Large intestine (tissue), 3 donors: ENCODE measurements around the gene TBXAS1. TPM values are rescaled to one million over a fixed set of nuclear protein-coding genes. Genes with fewer than 3 reads are reported as not detected.
"Not testable (repeated sequence)": the region's sequence is repeated elsewhere in the genome, so short reads cannot be mapped to it uniquely, and the experiment has no call there.

Experiments used
- DNase-seq, 2 donors: peaks; one replicate each; pipeline versions ENCODE4 v3.0.0 to v3.0.0-alpha.2; 2013
- H3K27ac ChIP-seq: one replicate; pipeline ENCODE4 v1.5.1; 2013; ENCODE audit warnings: low read length
- H3K27me3 ChIP-seq: 2 replicates; pipeline ENCODE4 v1.6.1; 2013; ENCODE audit warnings: low read length; ENCODE audit not compliant: control insufficient read depth, insufficient read depth
- H3K36me3 ChIP-seq: 2 replicates; pipeline ENCODE4 v1.6.1; 2013; ENCODE audit warnings: low read length; ENCODE audit not compliant: control insufficient read depth, insufficient read depth
- H3K4me1 ChIP-seq: one replicate; pipeline ENCODE4 v1.6.1; 2013; ENCODE audit warnings: low read length; ENCODE audit not compliant: control insufficient read depth, insufficient read depth
- H3K4me3 ChIP-seq: one replicate; pipeline ENCODE4 v1.5.1; 2013; ENCODE audit warnings: low read length
- H3K9me3 ChIP-seq: one replicate; pipeline ENCODE4 v1.6.1; 2013; ENCODE audit warnings: mild to moderate bottlenecking, low read depth, low read length, moderate library complexity; ENCODE audit not compliant: control insufficient read depth
- WGBS: methylation state at CpG from one replicate; pipeline ENCODE4 v1.1.5; 2013; ENCODE audit warnings: low lambda C conversion rate; ENCODE audit not compliant: insufficient coverage; 5-methylcytosine and 5-hydroxymethylcytosine counted together
- polyA plus RNA-seq: library from polyadenylated mRNA; unstranded; fragments of 120-200 nt; gene quantifications from one replicate; pipeline ENCODE4 v1.2.1, GENCODE V29; 2013

The TBXAS1 gene
- polyA plus RNA-seq, 1 donor, result 9.6 TPM

DNA sequence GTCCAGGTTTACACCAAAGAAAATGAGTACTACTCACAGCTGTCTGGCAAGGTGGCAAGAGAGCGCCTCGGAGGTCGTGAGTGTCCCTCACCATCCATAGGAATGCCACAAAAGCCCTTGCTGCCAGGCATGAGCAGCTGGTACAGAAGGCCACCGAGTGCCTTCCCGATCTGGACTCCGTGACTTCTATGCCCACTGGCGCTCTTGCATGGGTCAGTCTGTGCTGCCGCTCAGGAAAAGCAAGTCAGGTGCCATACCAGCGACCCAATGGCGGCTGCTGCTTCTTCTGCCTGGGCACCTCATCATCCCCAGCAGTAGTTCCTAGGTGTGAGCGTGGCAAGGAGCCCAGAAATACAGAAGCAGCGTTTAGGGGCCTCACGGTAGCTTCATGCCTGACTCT lies 11.7 kb downstream of the TBXAS1 start:
- Histone ChIP-seq H3K27ac (no peak overlapping the region), H3K36me3 (no peaks in the 10 kb centered on the region), H3K4me3 (no peak overlapping the region), H3K4me1 (no peaks in the 10 kb centered on the region), H3K9me3 (no peaks in the 10 kb centered on the region), H3K27me3 (no peaks in the 10 kb centered on the region)
- WGBS, result no CpG with 5 or more reads among the region's 13 CpGs
- DNase-seq, result no peak

DNA sequence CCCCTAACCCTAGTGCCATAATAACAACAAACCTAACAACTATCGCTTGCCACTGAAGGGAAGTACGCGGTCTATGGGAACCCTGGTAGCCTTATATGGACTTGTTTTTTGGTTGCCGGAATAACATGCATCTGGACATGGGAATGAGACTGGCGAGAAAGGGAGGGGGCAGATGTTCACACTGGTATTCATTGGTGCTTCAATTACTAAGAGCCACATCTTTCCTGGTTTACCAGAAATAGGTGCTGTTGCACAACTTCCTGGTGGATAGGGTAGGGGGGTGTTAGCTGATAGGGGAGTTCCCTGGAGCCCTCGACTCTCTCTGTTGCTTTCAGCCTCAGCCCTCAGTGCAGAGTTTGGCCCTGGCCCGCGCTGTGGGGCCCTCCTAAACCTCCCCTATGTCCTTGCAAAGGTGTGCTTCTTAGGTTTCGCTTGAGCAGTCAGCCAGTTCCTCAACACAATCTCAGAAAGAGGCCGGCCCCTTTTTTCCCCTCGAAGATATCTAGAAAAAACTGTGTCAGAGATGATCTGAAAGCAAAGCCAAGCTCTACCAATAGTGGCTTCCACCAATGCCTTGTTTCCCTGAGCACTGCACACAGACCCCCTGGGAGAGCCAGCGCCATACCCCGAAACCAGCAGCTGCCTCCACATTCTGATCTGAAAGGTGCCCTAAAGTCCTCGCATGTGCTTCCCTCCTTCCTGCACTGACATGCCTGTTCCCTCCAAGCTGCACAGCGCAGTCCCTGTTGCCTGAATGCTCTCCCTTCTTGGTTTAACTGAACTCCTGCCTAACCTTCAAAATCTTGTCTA lies 13.5 kb downstream of the TBXAS1 start:
- no peak for DNase-seq
- Histone ChIP-seq H3K27ac (no peak overlapping the region), H3K9me3 (no peaks in the 10 kb centered on the region), H3K4me3 (no peak overlapping the region), H3K36me3 (no peaks in the 10 kb centered on the region), H3K4me1 (no peaks in the 10 kb centered on the region), H3K27me3 (no peaks in the 10 kb centered on the region)
- WGBS, result 100% methylated on average over 1 of the region's 15 CpGs

DNA sequence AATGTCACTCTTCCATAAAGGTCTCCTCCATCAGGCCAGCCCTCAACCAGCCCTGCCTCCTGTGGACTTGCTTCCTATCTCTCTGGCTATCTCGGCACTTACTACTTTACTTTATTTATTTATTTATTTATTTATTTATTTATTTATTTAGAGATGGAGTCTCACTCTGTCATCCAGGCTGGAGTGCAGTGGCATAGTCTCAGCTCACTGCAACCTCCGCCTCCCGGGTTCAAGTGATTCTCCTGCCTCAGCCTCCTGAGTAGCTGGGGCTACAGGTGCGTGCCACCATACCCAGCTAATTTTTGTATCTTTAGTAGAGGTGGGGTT lies 14.1 kb downstream of the TBXAS1 start:
- not testable (repeated sequence) for H3K4me3 ChIP-seq, H3K27ac ChIP-seq, H3K27me3 ChIP-seq, H3K36me3 ChIP-seq, H3K9me3 ChIP-seq, H3K4me1 ChIP-seq, DNase-seq
- WGBS, result no CpG with 5 or more reads among the region's 4 CpGs

DNA sequence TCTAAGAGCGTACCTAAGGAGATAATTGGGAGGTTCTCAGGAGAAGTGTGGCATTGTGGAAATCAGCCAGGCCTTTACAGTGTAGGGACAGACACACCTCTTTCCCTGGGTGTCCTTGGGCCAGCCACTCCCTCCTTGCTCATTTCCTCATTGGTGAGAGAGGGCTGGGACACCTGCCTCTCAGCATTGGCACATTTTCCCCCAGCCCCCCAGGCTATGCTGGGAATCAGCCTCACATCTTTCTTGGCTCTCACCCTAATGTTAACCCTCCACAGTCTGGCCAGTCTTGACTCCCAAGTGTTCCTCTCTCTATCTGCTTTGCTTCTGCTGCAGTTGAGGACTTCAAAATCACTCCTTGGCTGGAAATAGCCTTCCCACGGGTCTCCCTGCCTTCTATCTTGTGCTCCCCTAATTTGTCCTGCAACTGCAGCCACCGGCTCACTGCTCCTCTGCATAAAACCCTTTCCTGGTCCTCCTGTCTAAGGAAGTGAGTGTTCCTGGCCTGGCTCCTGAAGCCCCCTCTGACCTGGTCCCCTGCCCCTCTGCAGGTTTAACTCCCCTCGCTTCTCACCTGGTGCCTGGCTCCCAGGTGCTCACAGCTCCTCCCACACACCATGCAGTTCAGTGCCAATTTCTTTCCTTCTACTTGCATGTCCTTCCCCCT lies 15.8 kb downstream of the TBXAS1 start:
- no peak overlapping the region for H3K27ac ChIP-seq
- no peak for DNase-seq
- WGBS, result no CpG with 5 or more reads among the region's 4 CpGs

DNA sequence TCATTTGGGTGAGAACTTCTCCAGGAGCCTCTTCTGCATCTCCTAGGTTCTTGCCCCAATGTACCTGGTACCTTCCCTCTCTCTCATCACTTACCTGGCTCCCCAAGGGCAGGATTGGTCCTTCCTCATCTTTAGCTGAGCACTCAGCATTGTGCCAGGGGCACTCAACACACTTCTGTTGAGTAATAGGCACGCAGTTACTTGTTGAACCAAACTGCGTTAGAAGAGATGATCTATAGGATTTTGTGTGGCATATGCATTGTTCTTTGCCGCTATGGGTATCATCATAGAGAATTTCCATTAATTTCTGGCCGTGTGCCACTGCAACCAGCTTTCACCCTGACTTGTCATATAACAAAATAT lies 16.4 kb downstream of the TBXAS1 start:
- Histone ChIP-seq H3K27ac (no peak overlapping the region), H3K4me3 (no peak overlapping the region), H3K9me3 (no peaks in the 10 kb centered on the region), H3K27me3 (peaks cover 2% of the 10 kb centered on the region), H3K36me3 (no peaks in the 10 kb centered on the region), H3K4me1 (no peaks in the 10 kb centered on the region)
- DNase-seq, result no peak
- WGBS, result no CpG with 5 or more reads among the region's 4 CpGs

More for the DNA sequence above, 15.8 kb downstream of the TBXAS1 start:
- H3K9me3 ChIP-seq, result no peaks in the 10 kb centered on the region
- H3K27me3 ChIP-seq, result peaks cover 2% of the 10 kb centered on the region
- no peaks in the 10 kb centered on the region for H3K36me3 ChIP-seq
- H3K4me1 ChIP-seq, result no peaks in the 10 kb centered on the region
- H3K4me3 ChIP-seq, result no peak overlapping the region

DNA sequence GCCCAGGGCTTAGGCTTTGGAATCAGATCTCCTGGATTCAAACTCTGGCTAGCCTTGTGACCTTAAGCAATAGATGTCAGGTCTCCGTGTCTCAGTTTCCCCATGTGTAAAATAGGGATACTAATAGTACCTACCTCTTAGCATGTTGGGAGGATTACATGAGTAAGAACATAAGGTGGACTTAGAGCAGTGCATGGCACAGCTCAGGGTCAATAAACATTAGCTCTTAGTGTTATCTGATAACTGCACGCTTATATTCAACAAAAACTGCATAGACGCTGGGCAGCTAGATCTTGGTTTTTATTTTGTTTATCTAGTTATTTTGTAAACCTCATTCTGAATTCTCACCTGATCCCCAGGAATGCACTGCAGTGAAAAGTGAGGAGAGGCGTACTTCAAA lies 17.2 kb downstream of the TBXAS1 start:
- no peak for DNase-seq
- Histone ChIP-seq H3K4me1 (no peaks in the 10 kb centered on the region), H3K4me3 (no peak overlapping the region), H3K27me3 (peaks cover 2% of the 10 kb centered on the region), H3K36me3 (no peaks in the 10 kb centered on the region), H3K27ac (no peak overlapping the region), H3K9me3 (no peaks in the 10 kb centered on the region)
- WGBS, result no CpG with 5 or more reads among the region's 4 CpGs

DNA sequence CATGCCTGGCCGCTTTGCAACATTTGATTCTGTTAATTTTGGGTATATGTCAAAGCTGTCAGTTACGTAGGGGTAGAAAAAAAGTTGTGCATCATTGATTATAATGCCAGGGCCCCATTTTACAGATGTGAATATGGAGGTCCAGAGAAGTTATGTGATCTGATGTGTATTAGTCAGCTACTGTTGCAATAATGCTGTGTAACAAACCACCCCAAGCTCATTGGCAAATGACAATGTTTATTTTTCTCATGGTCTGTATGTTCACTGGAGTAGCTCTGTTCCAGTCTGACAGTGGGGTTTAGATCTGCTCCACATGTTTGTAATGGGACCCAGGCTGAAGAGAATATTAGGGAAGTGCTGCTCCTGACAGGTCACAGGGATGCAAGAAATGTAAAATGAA lies 19.2 kb downstream of the TBXAS1 start:
- Histone ChIP-seq H3K9me3 (no peaks in the 10 kb centered on the region), H3K4me3 (no peak overlapping the region), H3K36me3 (no peaks in the 10 kb centered on the region), H3K27me3 (peaks cover 2% of the 10 kb centered on the region), H3K4me1 (no peaks in the 10 kb centered on the region), H3K27ac (no peak overlapping the region)
- 100% methylated on average over 2 of the region's 2 CpGs for WGBS
- no peak for DNase-seq

DNA sequence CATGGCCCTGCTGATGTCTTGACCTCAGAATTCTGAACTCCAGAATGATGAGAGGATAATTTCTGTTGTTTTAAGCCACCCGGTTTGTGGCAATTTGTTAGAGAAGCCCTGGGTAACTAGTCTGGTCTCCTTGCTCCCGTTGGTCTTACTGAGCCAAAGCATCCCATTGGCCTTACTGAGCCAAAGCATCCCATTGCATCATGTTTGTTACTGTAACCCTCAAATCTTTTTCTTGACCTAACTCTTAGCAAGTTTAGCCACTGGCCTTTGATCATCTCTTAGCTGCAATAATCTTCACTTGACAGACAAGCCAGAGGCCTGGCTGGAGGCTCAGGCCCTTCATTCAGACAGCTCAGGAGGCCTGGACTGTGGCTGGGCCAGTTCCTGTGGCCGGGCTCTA lies 21.8 kb downstream of the TBXAS1 start:
- Histone ChIP-seq H3K9me3 (no peaks in the 10 kb centered on the region), H3K27me3 (peaks cover 2% of the 10 kb centered on the region), H3K36me3 (no peaks in the 10 kb centered on the region), H3K27ac (no peak overlapping the region), H3K4me3 (no peak overlapping the region), H3K4me1 (no peaks in the 10 kb centered on the region)
- DNase-seq, result no peak
- no CpG with 5 or more reads among the region's 3 CpGs for WGBS

DNA sequence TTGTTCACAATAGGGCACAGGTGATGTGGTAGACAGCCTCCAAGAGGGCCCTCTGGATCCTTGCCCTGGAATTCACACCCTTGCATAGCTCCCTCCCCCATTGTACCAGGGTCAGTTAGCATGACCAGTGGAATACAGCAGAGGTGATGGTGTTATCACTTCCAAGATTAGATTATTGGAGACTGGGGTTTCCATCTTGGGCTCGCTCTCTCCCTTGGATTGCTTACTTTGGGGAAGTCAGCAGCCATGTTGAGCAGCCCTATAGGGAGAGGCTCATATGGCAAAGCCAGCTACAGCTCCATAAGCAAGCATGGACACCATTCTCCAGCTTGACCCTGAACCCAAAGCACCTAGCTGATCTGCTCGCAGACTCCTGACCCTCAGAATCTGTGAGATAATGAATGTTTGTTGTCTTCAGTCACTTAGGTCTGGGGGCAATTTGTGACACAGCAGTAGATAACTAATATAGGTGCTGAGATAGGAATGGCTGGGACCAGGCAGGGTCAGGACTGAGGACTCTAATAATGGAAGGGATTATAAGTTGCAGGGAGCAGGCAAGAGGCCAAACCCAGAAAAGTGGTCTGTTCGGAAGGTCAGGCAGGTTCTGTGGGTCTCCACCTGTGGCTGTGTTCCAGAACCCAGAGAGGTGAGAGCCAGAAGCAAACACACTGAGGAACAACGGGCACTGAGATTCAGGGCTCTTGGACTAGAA lies 22.9 kb downstream of the TBXAS1 start:
- H3K27me3 ChIP-seq, result peaks cover 2% of the 10 kb centered on the region
- H3K27ac ChIP-seq, result no peak overlapping the region

DNA sequence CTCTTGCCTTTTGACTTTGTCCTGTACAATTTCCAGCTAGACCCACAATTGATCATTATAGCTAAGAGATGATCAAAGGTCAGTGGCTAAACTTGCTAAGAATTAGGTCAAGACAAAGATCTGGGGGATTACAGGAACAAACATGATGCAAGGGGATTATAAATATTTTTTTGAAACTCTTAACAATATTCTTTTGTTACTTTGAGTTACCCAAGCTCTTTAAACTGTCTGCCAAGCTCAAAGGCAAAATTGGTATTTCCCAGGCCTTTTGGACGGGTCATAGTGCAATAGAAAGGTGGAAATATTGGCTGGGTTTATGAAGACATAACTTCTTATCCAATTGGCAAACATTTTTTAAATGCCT lies 23.4 kb downstream of the TBXAS1 start:
- H3K27ac ChIP-seq, result no peak overlapping the region
- WGBS, result 100% methylated on average over 1 of the region's 1 CpG
- no peaks in the 10 kb centered on the region for H3K4me1 ChIP-seq
- no peak for DNase-seq
- no peak overlapping the region for H3K4me3 ChIP-seq
- H3K36me3 ChIP-seq, result no peaks in the 10 kb centered on the region
- H3K27me3 ChIP-seq, result peaks cover 2% of the 10 kb centered on the region
- no peaks in the 10 kb centered on the region for H3K9me3 ChIP-seq

More for the DNA sequence above, 22.9 kb downstream of the TBXAS1 start:
- no peak for DNase-seq
- H3K4me3 ChIP-seq, result no peak overlapping the region
- H3K9me3 ChIP-seq, result no peaks in the 10 kb centered on the region
- no peaks in the 10 kb centered on the region for H3K36me3 ChIP-seq
- H3K4me1 ChIP-seq, result no peaks in the 10 kb centered on the region
- WGBS, result no CpG with 5 or more reads among the region's 4 CpGs
